ENCODE data around the gene LETMD1. TPM values are rescaled to one million over a fixed set of nuclear protein-coding genes. Genes with fewer than 3 reads are reported as not detected.
"Not testable (repeated sequence)": the region's sequence is repeated elsewhere in the genome, so short reads cannot be mapped to it uniquely, and the experiment has no call there.

Gene LETMD1
- polyA plus RNA-seq, 2 of the 4 experiments (the other 2 are of a cell fraction): 29.6 to 72.9 TPM

GRCh38 chr12:51076236-51076930 is 28.3 kb downstream of the LETMD1 start:
- no peak overlapping the region for H3K4me3 ChIP-seq
- no peak for ATAC-seq
- DNase-seq (ENCODE audit: low read depth in 1 of 2, low spot score in 1 of 2): no peak
- no peaks in the 10 kb centered on the region for H3K9me3 ChIP-seq
- no peak overlapping the region for H3K27ac ChIP-seq
- peaks cover under 1% of the 10 kb centered on the region; the same call in 1 of the 3 replicates for H3K4me1 ChIP-seq
- no peak overlapping the region for H3K4me2 ChIP-seq
- WGBS (ENCODE audit: missing lambda C conversion rate): 94% methylated on average over 10 of the region's 10 CpGs
- ChIA-PET CTCF (interaction anchor here (0.6 to 1.0 kb wide), 2 partner anchors 15 to 370 kb away, joined by 3 read pairs; no protein-coding TSS in a partner anchor), POLR2A (no interaction called here)
- TF ChIP-seq SMC3 (IDR thresholded peaks at IDR 0.05) (no peak), RAD21 (conservative IDR thresholded peaks at IDR 0.05 in 1 of 2, IDR thresholded peaks at IDR 0.05 in 1 of 2) (no peak), HOXA7 (CRISPR knock-in tag; IDR thresholded peaks at IDR 0.05) (no peak), RFX5 (IDR thresholded peaks at IDR 0.05) (no peak), REST (IDR thresholded peaks at IDR 0.05) (no peak), ELK1 (IDR thresholded peaks at IDR 0.05; ENCODE audit: low read depth, low read length) (no peak), CTCF (IDR thresholded peaks at IDR 0.05) (no peak), CEBPB (IDR thresholded peaks at IDR 0.05) (no peak), RARB (CRISPR knock-in tag; IDR thresholded peaks at IDR 0.05) (no peak), ZFP36 (IDR thresholded peaks at IDR 0.05; ENCODE audit: borderline replicate concordance, partially characterized antibody) (no peak), HOXB5 (CRISPR knock-in tag; IDR thresholded peaks at IDR 0.05) (no peak), NPAS2 (CRISPR knock-in tag; IDR thresholded peaks at IDR 0.05; ENCODE audit: borderline replicate concordance) (no peak), BCL3 (IDR thresholded peaks at IDR 0.05) (no peak), FOSB (CRISPR knock-in tag; IDR thresholded peaks at IDR 0.05) (no peak), RCOR1 (IDR thresholded peaks at IDR 0.05; ENCODE audit: low read depth, low read length) (no peak), JUN (IDR thresholded peaks at IDR 0.05) (no peak)
- no peak for FAIRE-seq

GRCh38 chr12:51077930-51078329 is 29.8 kb downstream of the LETMD1 start:
- Histone ChIP-seq H3K4me3 (no peak overlapping the region), H3K9me3 (no peaks in the 10 kb centered on the region), H3K4me2 (no peak overlapping the region), H3K27ac (no peak overlapping the region), H3K4me1 (peaks cover 11% of the 10 kb centered on the region; the same call in 2 of the 3 replicates)
- ATAC-seq (no peak), DNase-seq (ENCODE audit: low read depth in 1 of 2, low spot score in 1 of 2) (no peak), FAIRE-seq (no peak)
- 71% methylated on average over 5 of the region's 5 CpGs for WGBS (ENCODE audit: missing lambda C conversion rate)
- ChIA-PET CTCF (interaction anchor here (1.1 kb wide), 1 partner anchor 12 kb away, joined by 4 read pairs; no protein-coding TSS in a partner anchor), POLR2A (no interaction called here)
- TF ChIP-seq HOXB13 (CRISPR knock-in tag; IDR thresholded peaks at IDR 0.05; ENCODE audit: low read depth) (no peak), JUN (IDR thresholded peaks at IDR 0.05) (no peak)

GRCh38 chr12:51078346-51078745 is 30.2 kb downstream of the LETMD1 start:
- H3K4me3 ChIP-seq; POLR2A ChIA-PET; ATAC-seq; H3K9me3 ChIP-seq; H3K27ac ChIP-seq; H3K4me2 ChIP-seq; FAIRE-seq; DNase-seq (ENCODE audit: low read depth in 1 of 2, low spot score in 1 of 2): not testable (repeated sequence)
- H3K4me1 ChIP-seq: peaks cover 11% of the 10 kb centered on the region; the same call in 2 of the 3 replicates
- WGBS (ENCODE audit: missing lambda C conversion rate): 79% methylated on average over 5 of the region's 5 CpGs
- CTCF ChIA-PET: interaction anchor here (0.6 kb wide), 2 partner anchors 76 to 475 kb away, joined by 3 read pairs; no protein-coding TSS in a partner anchor

GRCh38 chr12:51078866-51079265 is 30.7 kb downstream of the LETMD1 start:
- H3K4me1 ChIP-seq: peaks cover 11% of the 10 kb centered on the region; the same call in 2 of the 3 replicates
- ATAC-seq; H3K4me2 ChIP-seq; POLR2A ChIA-PET; DNase-seq (ENCODE audit: low read depth in 1 of 2, low spot score in 1 of 2); H3K9me3 ChIP-seq; H3K27ac ChIP-seq; H3K4me3 ChIP-seq; FAIRE-seq: not testable (repeated sequence)
- 95% methylated on average over 6 of the region's 6 CpGs for WGBS (ENCODE audit: missing lambda C conversion rate)
- CTCF ChIA-PET: interaction anchor here (0.6 kb wide), 3 partner anchors 69 to 475 kb away, joined by 3 to 4 read pairs (median 3); no protein-coding TSS in a partner anchor
